Sciatic nerve (tissue), 2 donors: Measurements from ENCODE around the gene PRR29. TPM values are rescaled to one million over a fixed set of nuclear protein-coding genes. Genes with fewer than 3 reads are reported as not detected.

Experiments used
- ATAC-seq: fragments of 200-7000 bp; cut with Tn5 transposase; one replicate; pipeline ENCODE4 v1.9.1; 2020; ENCODE audit warnings: mild to moderate bottlenecking, moderate library complexity
- DNase-seq: peaks from one replicate; pipeline ENCODE4 v3.0.0-alpha.2; 2020; ENCODE audit warnings: low spot score
- intact Hi-C: fragments of 100-400 bp; cut with DNase I; formaldehyde crosslinking; loops from one replicate; pipeline ENCODE4 v1.14.2; 2022
- total RNA-seq: library from RNA; stranded (reverse); fragmentation: NEBNext Ultra II Directional; extraction: Animal tissue kit (Norgen Biotek cat#: 25700); gene quantifications from one replicate; pipeline ENCODE4 v1.2.1, GENCODE V29; 2021
- donor health status: DM: no; HTN: no; CAD: no.
- donor health status: DM: no; HTN: no; CAD: no.

Gene PRR29
- 1.0 TPM for total RNA-seq

- peak; percentile 79 for DNase-seq
- ATAC-seq = peak; percentile 74
- intact Hi-C loops = no loop called here
Observed at GRCh38 chr17:63998050-63998720, at the start of gene PRR29. Gene PRR29 (plus strand): TSS chr17:63998351. CDS start chr17:63998365, 14 bp downstream.

- no peak for DNase-seq
- intact Hi-C loops = no loop called here
- ATAC-seq = no peak
Observed at GRCh38 chr17:63948521-63948920, 49.6 kb upstream of the PRR29 start.

GRCh38 chr17:63949576-63950250 lies 48.4 kb upstream of the PRR29 start:
- no peak for ATAC-seq
- DNase-seq = no peak
- intact Hi-C loops = no loop called here

- no peak for DNase-seq
- no peak for ATAC-seq
- intact Hi-C loops = no loop called here
Observed at GRCh38 chr17:63950940-63951907, 46.9 kb upstream of the PRR29 start.

GRCh38 chr17:63954402-63955063 lies 43.6 kb upstream of the PRR29 start:
- intact Hi-C loops = no loop called here
- no peak for ATAC-seq

GRCh38 chr17:63955232-63955631 lies 42.9 kb upstream of the PRR29 start:
- DNase-seq (no peak), ATAC-seq (no peak)
- intact Hi-C loops = no loop called here

More at GRCh38 chr17:63954402-63955063, 43.6 kb upstream of the PRR29 start:
- no peak for DNase-seq

- intact Hi-C loops = no loop called here
Observed at GRCh38 chr17:63955791-63956190, 42.4 kb upstream of the PRR29 start.

GRCh38 chr17:63956296-63956920 lies 41.7 kb upstream of the PRR29 start:
- ATAC-seq (no peak), DNase-seq (no peak)
- intact Hi-C loops = no loop called here

More at GRCh38 chr17:63955791-63956190, 42.4 kb upstream of the PRR29 start:
- no peak for ATAC-seq
- DNase-seq = no peak

GRCh38 chr17:63960006-63960405 lies 38.1 kb upstream of the PRR29 start:
- DNase-seq (no peak), ATAC-seq (no peak)
- intact Hi-C loops = no loop called here

GRCh38 chr17:63960430-63960829 lies 37.7 kb upstream of the PRR29 start:
- intact Hi-C loops = no loop called here
- DNase-seq = no peak
- ATAC-seq = no peak

- DNase-seq (peak; percentile 76), ATAC-seq (peak; percentile 80)
- intact Hi-C loops = no loop called here
Observed at GRCh38 chr17:63961355-63962212, 36.6 kb upstream of the PRR29 start.

- DNase-seq = no peak
- intact Hi-C loops = no loop called here
- ATAC-seq = no peak
Observed at GRCh38 chr17:63962298-63962744, 35.8 kb upstream of the PRR29 start.

GRCh38 chr17:63963123-63963522 lies 35.0 kb upstream of the PRR29 start:
- DNase-seq (no peak), ATAC-seq (peak; percentile 8)
- intact Hi-C loops = no loop called here

GRCh38 chr17:63966646-63967264 lies 31.4 kb upstream of the PRR29 start:
- ATAC-seq = no peak
- intact Hi-C loops = no loop called here

GRCh38 chr17:63967953-63968352 lies 30.2 kb upstream of the PRR29 start:
- ATAC-seq (no peak), DNase-seq (no peak)
- intact Hi-C loops = no loop called here

More at GRCh38 chr17:63966646-63967264, 31.4 kb upstream of the PRR29 start:
- no peak for DNase-seq

- ATAC-seq = no peak
- DNase-seq = no peak
- intact Hi-C loops = no loop called here
Observed at GRCh38 chr17:63969278-63969677, 28.9 kb upstream of the PRR29 start.

- intact Hi-C loops = no loop called here
- DNase-seq = no peak
- no peak for ATAC-seq
Observed at GRCh38 chr17:63972796-63973195, 25.4 kb upstream of the PRR29 start, which contains the start of gene SCN4A. Gene SCN4A (minus strand): TSS chr17:63972918. CDS start chr17:63972841, 77 bp downstream.
